H4 (cell line): ENCODE data around the gene ABHD17C. TPM values are rescaled to one million over a fixed set of nuclear protein-coding genes. Genes with fewer than 3 reads are reported as not detected.
A peak's percentile ranks its signal among the peaks of the same experiment; 100 is the strongest.

Source experiments
- DNase-seq: peaks from one replicate; pipeline ENCODE4 v3.0.0-alpha.2; 2015; ENCODE audit warnings: low spot score
- total RNA-seq: library from RNA; depleted of rRNA; stranded (reverse); fragments of >200 nt; shearing (Covaris generic); gene quantifications from 2 replicates; pipeline ENCODE4 v1.2.3, GENCODE V29; 2014

ABHD17C gene
- total RNA-seq, 1 experiment from 2014 or later, result 3.5 TPM

GRCh38 chr15:80689716-80690115 is 5.4 kb upstream of the ABHD17C start:
- DNase-seq, result no peak

- DNase-seq, result no peak
Observed at GRCh38 chr15:80691575-80691974, 3.5 kb upstream of the ABHD17C start.

GRCh38 chr15:80693682-80694610 is 1.2 kb upstream of the ABHD17C start:
- DNase-seq, result peak; percentile 16

- DNase-seq, result no peak
Observed at GRCh38 chr15:80694611-80695098, 455 bp upstream of the ABHD17C start.

GRCh38 chr15:80695911-80696661 is 976 bp downstream of the ABHD17C start:
- peak; percentile 30 for DNase-seq

- DNase-seq, result no peak
Observed at GRCh38 chr15:80697075-80697685, 2.1 kb downstream of the ABHD17C start.

- no peak for DNase-seq
Observed at GRCh38 chr15:80698676-80699075, 3.6 kb downstream of the ABHD17C start.

GRCh38 chr15:80699981-80700380 is 4.9 kb downstream of the ABHD17C start:
- no peak for DNase-seq

GRCh38 chr15:80701676-80702311 is 6.7 kb downstream of the ABHD17C start:
- DNase-seq, result no peak

- DNase-seq, result no peak
Observed at GRCh38 chr15:80703081-80703480, 8.0 kb downstream of the ABHD17C start.

- no peak for DNase-seq
Observed at GRCh38 chr15:80703965-80704364, 8.9 kb downstream of the ABHD17C start.

GRCh38 chr15:80706161-80706560 is 11.1 kb downstream of the ABHD17C start:
- no peak for DNase-seq

GRCh38 chr15:80709542-80709941 is 14.4 kb downstream of the ABHD17C start:
- no peak for DNase-seq

GRCh38 chr15:80710635-80711554 is 15.8 kb downstream of the ABHD17C start:
- no peak for DNase-seq

GRCh38 chr15:80711886-80712285 is 16.8 kb downstream of the ABHD17C start:
- DNase-seq, result no peak

- no peak for DNase-seq
Observed at GRCh38 chr15:80712956-80713355, 17.8 kb downstream of the ABHD17C start.

GRCh38 chr15:80721476-80721875 is 26.4 kb downstream of the ABHD17C start:
- DNase-seq, result no peak

- DNase-seq, result no peak
Observed at GRCh38 chr15:80722811-80723210, 27.7 kb downstream of the ABHD17C start.

- no peak for DNase-seq
Observed at GRCh38 chr15:80727196-80727595, 32.1 kb downstream of the ABHD17C start.

- no peak for DNase-seq
Observed at GRCh38 chr15:80727596-80727995, 32.5 kb downstream of the ABHD17C start.

GRCh38 chr15:80730387-80730786 is 35.3 kb downstream of the ABHD17C start:
- no peak for DNase-seq
